ENCODE results near the gene GRM4. TPM values are rescaled to one million over a fixed set of nuclear protein-coding genes. Genes with fewer than 3 reads are reported as not detected.

Gene GRM4
- total RNA-seq, 1 donor from 2014 or later, result 0.29 TPM

- intact Hi-C loops (cut with DNase I), result no loop called here
- no peak overlapping the region for H3K4me3 ChIP-seq
- no peak overlapping the region for H3K27ac ChIP-seq
- H3K9me3 ChIP-seq, result no peaks in the 10 kb centered on the region
- H3K4me1 ChIP-seq, result no peaks in the 10 kb centered on the region
- no peak for ATAC-seq
- H3K27me3 ChIP-seq, result no peaks in the 10 kb centered on the region
- H3K36me3 ChIP-seq, result no peaks in the 10 kb centered on the region
- no peak for TF ChIP-seq CTCF (IDR thresholded peaks at IDR 0.05)
- no peak for DNase-seq
These were observed 105.9 kb downstream of the GRM4 start for GRCh38 chr6:34039943-34040342.

GRCh38 chr6:34037151-34037550 is 108.7 kb downstream of the GRM4 start:
- Histone ChIP-seq H3K4me1 (no peaks in the 10 kb centered on the region), H3K4me3 (no peak overlapping the region), H3K36me3 (no peaks in the 10 kb centered on the region), H3K9me3 (no peaks in the 10 kb centered on the region), H3K27me3 (no peaks in the 10 kb centered on the region), H3K27ac (no peak overlapping the region)
- DNase-seq, result no peak
- no peak for ATAC-seq
- intact Hi-C loops (cut with DNase I), result no loop called here
- TF ChIP-seq CTCF (IDR thresholded peaks at IDR 0.05), result no peak

- H3K27me3 ChIP-seq, result no peaks in the 10 kb centered on the region
- no peak overlapping the region for H3K27ac ChIP-seq
- ATAC-seq (no peak), DNase-seq (no peak)
- H3K9me3 ChIP-seq, result no peaks in the 10 kb centered on the region
- no peak overlapping the region for H3K4me3 ChIP-seq
- H3K4me1 ChIP-seq, result no peaks in the 10 kb centered on the region
- intact Hi-C loops (cut with DNase I), result no loop called here
- H3K36me3 ChIP-seq, result no peaks in the 10 kb centered on the region
- TF ChIP-seq CTCF (IDR thresholded peaks at IDR 0.05), result no peak
These were observed 109.4 kb downstream of the GRM4 start for GRCh38 chr6:34036357-34037069.

GRCh38 chr6:34035704-34036356 is 110.1 kb downstream of the GRM4 start:
- no peak for TF ChIP-seq CTCF (IDR thresholded peaks at IDR 0.05)

GRCh38 chr6:34035161-34035560 is 110.7 kb downstream of the GRM4 start:
- Histone ChIP-seq H3K27ac (no peak overlapping the region), H3K4me3 (no peak overlapping the region), H3K27me3 (no peaks in the 10 kb centered on the region), H3K9me3 (no peaks in the 10 kb centered on the region), H3K4me1 (no peaks in the 10 kb centered on the region), H3K36me3 (no peaks in the 10 kb centered on the region)
- DNase-seq, result no peak
- TF ChIP-seq CTCF (IDR thresholded peaks at IDR 0.05), result no peak
- intact Hi-C loops (cut with DNase I), result no loop called here
- no peak for ATAC-seq

More at GRCh38 chr6:34035704-34036356, 110.1 kb downstream of the GRM4 start:
- no peaks in the 10 kb centered on the region for H3K27me3 ChIP-seq
- intact Hi-C loops (cut with DNase I), result no loop called here
- DNase-seq, result no peak
- no peak overlapping the region for H3K4me3 ChIP-seq
- no peak overlapping the region for H3K27ac ChIP-seq
- H3K9me3 ChIP-seq, result no peaks in the 10 kb centered on the region
- ATAC-seq, result no peak
- H3K36me3 ChIP-seq, result no peaks in the 10 kb centered on the region
- no peaks in the 10 kb centered on the region for H3K4me1 ChIP-seq

Data from upper lobe of right lung (tissue), 1 donor.